GM19043 (cell line): Measurements from ENCODE around the gene NGRN.

Source experiments
- ATAC-seq: cut with Tn5 transposase; IDR thresholded peaks from one replicate; pipeline ENCODE4 v1.9.1; 2021; ENCODE audit warnings: low read depth; ENCODE audit not compliant: unreplicated experiment

Gene NGRN, protein sequence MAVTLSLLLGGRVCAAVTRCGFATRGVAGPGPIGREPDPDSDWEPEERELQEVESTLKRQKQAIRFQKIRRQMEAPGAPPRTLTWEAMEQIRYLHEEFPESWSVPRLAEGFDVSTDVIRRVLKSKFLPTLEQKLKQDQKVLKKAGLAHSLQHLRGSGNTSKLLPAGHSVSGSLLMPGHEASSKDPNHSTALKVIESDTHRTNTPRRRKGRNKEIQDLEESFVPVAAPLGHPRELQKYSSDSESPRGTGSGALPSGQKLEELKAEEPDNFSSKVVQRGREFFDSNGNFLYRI

DNA sequence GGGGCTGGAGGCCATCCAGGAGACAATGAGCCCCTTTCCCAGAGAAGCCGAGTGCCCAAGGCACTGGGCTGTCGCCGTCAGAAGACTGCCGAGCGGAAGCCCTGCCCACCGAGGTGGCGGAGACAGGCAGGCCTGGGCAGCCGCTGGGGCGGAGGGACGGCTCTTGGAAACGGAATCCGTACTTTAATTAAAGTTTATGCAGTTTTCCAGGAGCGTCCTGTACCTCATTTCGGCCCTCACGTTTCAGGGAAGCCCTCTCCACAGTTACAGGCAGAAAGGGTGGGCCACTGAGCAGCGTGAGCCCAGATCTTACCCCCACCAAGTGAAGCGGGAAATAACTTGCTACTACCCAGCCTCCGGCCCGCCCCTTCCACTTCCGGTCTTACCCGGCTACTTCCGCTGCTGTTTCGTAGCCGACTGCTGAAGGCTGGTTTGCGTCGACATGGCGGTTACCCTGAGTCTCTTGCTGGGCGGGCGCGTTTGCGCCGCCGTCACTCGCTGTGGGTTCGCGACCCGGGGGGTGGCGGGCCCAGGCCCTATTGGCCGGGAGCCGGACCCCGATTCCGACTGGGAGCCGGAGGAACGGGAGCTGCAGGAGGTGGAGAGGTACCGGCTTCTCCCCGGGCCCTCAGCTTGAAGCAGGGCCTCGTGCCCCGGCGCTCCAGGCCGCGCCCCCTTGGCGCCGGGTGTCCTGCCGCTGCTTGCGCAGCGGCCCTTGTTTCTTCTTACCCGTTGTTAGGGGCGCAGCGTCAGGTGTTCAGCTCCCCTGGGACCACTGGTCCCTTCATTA is at the start of gene NGRN:
TSS of gene NGRN (plus strand) at position 402 of the 790 bp plus-strand sequence. CDS start at position 443, 41 bp downstream.
- peak; percentile 93 for ATAC-seq

DNA sequence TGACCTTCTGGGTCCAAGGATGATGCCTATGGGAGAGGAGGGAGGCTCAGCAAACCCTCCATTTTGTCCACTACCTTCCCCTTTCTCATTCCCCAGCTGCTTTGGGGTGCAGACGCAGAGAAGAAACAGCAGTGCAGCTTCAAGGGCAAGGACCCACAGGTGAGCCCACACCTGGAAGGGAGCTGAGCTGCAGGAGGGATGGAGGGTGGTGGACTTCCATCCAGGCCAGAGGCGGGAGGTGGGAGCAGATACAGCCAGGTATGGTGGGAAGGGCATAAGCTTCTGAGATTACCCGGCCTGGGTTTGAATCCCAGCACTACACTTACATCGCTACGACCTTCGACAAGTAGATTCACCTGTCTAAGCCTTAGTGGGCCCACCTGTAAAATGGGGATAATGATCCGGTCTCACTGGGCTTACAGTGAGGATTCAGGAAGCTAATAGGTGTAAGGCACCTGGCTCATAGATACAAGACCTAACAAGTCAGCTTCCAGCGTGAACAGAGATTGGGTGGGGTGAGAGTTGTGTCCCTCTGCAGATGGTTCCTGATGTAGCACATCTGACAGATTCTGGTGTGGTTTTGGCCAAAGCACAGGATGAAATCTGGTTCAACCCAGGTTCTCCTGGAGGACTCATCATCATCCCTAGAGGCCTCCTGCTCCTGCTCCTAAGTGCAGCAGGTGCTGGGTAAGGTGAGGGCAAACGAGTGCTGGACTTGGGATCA is 47.6 kb upstream of the NGRN start:
- no peak for ATAC-seq

DNA sequence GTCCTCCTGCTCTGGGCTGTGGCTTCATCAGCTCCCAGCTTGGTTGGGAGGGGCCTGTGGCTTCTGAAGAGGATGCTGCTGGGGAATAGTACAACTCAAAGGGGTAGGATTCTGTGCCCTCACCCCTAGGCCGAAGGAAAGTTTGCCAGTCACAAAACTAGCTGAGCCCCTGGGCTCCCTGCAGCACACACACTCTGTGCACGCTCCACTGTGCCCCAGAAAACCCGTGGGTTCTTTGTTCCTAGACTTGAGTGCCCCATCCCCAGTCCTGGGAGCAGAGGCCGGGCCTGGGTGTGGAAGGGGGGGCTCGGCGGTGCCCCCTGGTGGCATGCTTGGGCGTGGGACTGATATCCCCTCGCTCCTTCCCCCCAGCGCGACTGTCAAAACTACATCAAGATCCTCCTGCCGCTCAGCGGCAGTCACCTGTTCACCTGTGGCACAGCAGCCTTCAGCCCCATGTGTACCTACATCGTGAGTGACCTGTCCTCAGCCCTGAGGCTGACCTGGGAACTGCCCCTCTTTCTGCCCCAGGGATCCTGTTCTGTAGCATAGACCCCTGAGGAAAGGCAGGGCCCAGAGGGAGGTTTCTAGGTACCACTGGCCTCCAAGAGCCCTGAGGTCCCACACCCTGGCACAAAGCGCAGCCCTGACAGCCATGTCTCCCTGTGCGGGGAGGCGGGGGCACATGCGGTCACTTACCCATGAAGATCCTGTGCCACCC is 45.9 kb upstream of the NGRN start:
- ATAC-seq: no peak

DNA sequence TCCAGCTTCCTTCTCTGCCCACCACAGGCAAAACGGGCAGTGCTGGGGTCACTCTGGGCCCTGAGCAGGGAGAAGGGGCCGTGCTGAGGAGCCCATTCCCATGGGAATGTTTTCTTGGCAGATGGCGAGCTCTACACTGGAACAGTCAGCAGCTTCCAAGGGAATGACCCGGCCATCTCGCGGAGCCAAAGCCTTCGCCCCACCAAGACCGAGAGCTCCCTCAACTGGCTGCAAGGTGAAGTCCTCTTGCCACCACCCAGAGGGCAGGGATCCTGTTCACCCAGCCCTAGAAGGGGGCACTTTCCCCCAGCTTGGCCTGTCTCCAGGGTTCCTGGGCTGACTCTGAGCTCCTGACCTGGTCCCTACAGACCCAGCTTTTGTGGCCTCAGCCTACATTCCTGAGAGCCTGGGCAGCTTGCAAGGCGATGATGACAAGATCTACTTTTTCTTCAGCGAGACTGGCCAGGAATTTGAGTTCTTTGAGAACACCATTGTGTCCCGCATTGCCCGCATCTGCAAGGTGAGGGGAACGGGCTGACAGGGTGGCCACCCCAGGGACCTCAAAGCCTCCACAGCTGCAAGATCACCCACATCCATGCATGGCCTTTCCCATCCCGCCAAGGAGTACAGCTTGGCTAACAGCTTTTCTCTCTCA is 44.1 kb upstream of the NGRN start:
- no peak for ATAC-seq

DNA sequence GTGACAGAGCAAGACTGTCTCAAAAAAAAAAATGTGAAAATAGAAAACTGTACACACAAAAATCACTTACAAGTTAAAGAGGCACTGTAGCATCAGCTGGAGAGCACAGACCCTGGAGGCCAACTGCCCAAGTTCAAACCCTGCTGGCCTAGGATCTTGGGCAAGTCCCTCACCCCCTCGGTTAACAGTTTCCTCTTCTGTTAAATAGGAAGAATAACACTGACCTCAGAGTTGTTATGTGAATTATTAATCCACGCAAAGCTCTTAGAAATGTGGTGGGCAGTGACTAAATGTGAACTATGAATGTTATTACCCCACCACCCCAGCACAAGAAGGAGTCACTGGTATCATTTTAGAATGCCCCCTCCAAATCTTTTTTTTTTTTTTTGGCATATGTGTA is 42.9 kb upstream of the NGRN start:
- ATAC-seq: no peak

DNA sequence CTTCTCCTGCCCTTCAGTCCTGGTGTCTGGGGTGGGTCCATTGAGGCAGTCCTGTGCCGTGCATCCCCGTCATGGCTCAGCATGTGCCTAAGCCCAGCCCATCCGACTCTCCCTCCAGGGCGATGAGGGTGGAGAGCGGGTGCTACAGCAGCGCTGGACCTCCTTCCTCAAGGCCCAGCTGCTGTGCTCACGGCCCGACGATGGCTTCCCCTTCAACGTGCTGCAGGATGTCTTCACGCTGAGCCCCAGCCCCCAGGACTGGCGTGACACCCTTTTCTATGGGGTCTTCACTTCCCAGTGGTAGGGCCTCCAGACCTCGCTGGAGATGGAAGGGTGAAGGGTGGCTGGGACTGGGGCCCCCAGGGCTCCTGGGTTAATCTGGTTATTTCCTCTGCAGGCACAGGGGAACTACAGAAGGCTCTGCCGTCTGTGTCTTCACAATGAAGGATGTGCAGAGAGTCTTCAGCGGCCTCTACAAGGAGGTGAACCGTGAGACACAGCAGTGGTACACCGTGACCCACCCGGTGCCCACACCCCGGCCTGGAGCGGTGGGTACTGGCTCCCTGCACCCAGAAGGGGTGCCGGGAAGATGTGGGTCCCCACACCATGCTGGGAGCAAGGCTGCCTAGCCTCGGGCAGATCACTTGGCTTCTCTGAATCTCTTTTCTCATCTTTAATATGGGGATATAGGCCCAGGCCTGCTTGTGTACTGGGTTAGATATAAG is 41.9 kb upstream of the NGRN start:
- ATAC-seq: no peak

DNA sequence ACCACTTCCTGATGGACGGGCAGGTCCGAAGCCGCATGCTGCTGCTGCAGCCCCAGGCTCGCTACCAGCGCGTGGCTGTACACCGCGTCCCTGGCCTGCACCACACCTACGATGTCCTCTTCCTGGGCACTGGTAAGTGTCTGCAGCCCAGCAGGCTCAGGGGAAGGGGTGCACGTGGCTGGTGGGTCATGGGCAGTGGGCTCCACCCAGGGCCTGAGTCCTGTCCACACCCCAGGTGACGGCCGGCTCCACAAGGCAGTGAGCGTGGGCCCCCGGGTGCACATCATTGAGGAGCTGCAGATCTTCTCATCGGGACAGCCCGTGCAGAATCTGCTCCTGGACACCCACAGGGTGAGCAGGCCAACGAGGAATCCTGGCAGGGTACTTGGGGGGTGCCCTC is 40.4 kb upstream of the NGRN start:
- ATAC-seq: no peak

DNA sequence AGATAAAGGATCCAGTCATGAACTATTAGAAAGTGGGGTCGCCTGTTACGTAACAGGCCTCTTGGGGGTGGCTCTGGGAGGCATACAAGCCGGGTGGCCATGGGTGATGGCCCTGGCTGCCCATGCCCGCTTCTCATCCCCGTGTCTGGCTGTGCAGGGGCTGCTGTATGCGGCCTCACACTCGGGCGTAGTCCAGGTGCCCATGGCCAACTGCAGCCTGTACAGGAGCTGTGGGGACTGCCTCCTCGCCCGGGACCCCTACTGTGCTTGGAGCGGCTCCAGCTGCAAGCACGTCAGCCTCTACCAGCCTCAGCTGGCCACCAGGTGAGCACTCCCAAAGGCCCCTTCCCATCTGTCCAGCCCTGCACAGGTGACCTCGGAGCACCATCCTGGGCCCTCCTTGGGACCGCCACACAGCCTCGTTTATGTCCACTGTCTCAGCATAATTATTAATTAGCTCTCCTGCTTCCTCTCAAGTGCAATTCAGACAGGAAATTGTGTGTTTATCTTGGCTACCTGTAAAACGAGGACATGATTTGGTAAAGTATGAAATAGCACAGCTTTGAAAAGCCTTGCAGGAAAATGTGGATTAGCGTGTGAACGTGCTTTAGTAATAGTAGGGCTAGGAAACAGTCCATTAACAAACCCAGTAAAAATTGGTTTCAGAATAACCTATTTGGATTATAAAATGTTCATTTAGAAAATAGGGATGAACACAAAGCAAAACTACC is 39.8 kb upstream of the NGRN start:
- no peak for ATAC-seq

DNA sequence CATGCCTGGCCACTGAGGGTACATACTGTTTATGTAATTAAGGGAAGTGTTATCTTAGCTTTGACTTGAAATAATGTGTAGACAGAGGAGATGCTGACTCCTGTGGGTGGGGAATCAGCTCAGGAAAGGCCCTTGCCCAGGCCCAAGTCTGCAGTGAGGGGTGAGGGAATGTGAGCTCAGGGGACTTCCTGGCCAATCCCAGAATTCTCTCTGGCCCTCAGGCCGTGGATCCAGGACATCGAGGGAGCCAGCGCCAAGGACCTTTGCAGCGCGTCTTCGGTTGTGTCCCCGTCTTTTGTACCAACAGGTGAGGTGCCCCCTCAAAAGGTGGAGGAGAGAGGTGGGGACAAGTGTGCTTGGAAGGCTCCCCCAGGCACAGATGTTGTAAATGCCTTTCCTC is 38.1 kb upstream of the NGRN start:
- no peak for ATAC-seq

DNA sequence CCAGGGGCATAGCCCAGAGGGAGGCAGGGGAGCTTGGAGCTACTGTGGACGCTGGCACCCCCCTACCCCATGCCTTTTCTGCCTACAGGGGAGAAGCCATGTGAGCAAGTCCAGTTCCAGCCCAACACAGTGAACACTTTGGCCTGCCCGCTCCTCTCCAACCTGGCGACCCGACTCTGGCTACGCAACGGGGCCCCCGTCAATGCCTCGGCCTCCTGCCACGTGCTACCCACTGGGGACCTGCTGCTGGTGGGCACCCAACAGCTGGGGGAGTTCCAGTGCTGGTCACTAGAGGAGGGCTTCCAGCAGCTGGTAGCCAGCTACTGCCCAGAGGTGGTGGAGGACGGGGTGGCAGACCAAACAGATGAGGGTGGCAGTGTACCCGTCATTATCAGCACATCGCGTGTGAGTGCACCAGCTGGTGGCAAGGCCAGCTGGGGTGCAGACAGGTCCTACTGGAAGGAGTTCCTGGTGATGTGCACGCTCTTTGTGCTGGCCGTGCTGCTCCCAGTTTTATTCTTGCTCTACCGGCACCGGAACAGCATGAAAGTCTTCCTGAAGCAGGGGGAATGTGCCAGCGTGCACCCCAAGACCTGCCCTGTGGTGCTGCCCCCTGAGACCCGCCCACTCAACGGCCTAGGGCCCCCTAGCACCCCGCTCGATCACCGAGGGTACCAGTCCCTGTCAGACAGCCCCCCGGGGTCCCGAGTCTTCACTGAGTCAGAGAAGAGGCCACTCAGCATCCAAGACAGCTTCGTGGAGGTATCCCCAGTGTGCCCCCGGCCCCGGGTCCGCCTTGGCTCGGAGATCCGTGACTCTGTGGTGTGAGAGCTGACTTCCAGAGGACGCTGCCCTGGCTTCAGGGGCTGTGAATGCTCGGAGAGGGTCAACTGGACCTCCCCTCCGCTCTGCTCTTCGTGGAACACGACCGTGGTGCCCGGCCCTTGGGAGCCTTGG is 37.4 kb upstream of the NGRN start:
- no peak for ATAC-seq

DNA sequence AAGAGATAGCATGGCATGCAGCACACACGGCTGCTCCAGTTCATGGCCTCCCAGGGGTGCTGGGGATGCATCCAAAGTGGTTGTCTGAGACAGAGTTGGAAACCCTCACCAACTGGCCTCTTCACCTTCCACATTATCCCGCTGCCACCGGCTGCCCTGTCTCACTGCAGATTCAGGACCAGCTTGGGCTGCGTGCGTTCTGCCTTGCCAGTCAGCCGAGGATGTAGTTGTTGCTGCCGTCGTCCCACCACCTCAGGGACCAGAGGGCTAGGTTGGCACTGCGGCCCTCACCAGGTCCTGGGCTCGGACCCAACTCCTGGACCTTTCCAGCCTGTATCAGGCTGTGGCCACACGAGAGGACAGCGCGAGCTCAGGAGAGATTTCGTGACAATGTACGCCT is 36.5 kb upstream of the NGRN start:
- ATAC-seq: no peak

DNA sequence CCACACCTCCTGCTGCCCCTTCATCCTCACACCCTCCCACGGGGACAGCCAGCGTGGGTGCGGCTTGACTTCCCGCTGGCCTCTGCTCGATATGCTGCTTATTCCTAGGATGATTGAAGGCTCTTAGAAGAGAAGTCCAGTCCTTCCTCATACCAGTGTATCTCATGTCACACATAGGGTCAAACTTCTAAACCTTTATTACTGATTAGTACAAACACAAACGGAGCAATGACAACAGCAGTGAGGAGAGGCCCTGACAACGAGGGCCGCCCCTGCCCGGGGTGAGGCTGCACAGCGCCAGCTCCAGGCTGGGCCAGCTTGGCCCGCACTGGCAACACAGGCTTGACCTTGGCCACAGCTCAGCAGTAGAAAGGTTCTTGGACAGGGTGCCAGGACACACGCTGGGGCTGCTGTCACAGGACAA is 35.4 kb upstream of the NGRN start:
- ATAC-seq: no peak

DNA sequence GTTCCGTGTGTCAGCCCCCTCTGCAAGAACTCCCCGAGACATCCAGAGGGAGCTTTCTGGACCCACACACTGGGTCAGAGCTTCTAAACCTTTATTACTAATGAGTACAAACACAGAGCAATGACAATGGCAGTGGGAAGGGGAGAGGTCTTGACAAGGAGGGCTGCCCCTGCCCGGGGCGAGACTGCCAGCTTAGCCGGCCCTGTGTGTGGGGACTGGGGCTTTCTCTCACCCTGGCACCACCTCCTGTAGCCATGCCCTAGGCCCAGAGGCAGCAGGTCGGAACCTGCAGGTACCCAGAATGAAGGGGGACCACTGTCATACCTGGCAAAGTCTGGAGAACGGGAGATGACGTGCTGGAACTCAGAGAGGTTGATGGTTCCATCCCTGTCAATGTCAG is 34.9 kb upstream of the NGRN start:
- no peak for ATAC-seq

DNA sequence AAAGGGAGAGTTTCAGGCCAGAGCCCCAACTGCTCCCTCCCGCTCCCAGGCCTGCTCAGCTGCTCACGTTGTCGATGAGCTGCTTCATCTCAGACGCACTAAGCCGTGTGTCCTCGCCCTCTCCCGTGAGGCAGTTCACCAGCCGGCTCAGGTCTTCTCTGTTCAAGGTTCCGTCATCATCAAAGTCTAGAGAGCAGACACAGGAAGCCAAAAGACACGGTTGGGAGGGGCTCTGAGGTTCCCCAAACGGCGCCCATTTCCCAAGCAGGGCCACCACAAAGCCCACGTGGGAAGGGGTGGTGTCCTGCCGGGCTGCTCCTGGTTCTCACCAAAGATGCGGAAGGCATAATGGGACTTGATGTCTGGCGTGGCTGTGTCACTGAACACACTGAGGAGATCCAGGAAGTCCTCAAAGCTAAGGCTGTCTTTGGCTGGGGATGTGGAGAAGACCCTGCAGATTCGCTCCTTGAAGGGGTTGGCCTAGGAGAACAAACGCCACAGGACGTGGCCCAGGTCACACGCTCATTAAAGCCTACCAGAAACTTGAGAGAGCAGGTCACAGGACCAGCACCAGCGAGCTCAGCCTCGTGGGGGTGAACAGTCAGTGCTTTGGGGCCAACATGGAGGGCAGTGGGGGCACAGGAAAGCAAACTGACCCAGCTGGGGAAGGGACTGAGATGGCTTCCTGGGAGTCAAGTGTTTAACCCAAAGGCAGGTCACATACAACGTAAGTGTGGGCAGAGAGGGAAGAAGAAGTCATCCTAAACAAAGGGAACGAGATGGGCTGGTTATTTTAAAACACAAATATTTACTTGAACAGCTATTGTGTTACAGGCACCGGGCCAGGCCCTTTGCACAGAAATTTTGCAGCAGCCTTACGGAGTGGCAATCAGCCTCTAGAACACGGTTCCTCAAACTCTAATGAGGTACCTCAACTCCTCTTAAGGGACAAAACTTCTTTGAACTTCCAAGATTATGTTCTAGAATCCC is 34.1 kb upstream of the NGRN start:
- ATAC-seq: no peak

DNA sequence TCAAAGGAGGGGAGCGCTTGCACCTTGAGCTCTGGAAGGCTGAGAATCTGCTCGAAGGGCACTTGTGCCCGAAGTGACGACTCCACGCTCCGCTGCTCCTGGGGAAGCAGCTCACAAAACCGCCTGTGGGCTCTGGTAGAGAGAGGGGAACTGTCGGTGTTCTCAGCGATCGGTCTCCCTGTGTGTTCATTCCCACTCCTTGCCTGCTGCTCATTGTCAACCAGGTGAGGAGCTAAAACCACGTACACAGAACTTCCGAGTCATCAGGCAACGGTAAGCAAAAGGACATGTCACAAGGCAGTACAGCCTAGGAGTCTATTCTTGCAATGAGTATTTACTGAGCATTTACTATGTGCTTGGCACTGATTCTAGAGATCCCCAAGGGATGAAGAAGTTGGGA is 33.3 kb upstream of the NGRN start:
- no peak for ATAC-seq

DNA sequence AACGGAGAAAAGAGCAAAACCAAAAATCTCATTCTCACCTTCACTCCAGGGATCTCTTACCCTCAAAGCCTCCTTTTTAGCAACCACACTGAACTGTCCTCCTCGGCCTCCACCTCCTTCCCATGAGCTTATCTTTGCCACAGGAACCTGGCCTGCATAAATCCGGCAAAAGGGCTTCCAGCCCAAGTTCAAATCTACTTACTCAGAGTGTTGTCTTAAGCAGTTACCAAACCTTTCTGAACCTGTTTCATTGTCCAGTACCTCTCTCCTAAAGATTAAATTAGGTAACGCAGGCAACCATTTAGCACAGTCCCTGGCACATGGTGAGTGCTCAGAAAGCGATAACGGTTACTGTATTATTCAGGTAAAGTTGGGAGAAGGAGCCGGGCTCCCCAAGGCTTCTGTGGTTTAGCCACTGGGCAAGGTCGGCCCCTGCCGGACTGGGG is 32.5 kb upstream of the NGRN start:
- ATAC-seq: no peak
